ENCODE measurements around the gene COL6A1.

GRCh38 chr21:46049890-46050667 lies 68.5 kb downstream of the COL6A1 start:
- TF ChIP-seq CTCF (conservative IDR thresholded peaks at IDR 0.05 in 1 of 2, IDR thresholded peaks at IDR 0.05 in 1 of 2; ENCODE audit: low read depth in 1 of 2, low read length in 2 of 2): no peak
- no peak for TF ChIP-seq EZH2 (IDR thresholded peaks at IDR 0.05; ENCODE audit: low read length, missing control alignments)
